Right lobe of liver (tissue), 6 donors: ENCODE measurements around the gene SYTL1. TPM values are rescaled to one million over a fixed set of nuclear protein-coding genes. Genes with fewer than 3 reads are reported as not detected.
A peak's percentile ranks its signal among the peaks of the same experiment; 100 is the strongest.

Experiments used
- ATAC-seq, 4 donors: fragments of 200-7000 bp; cut with Tn5 transposase; one replicate each; pipeline ENCODE4 v1.9.1; 2020; ENCODE audit warnings: mild to moderate bottlenecking in 4 of 4, moderate library complexity in 4 of 4
- DNase-seq, 3 donors: peaks; one replicate each; pipeline ENCODE4 v3.0.0-alpha.2; 2020
- H3K27ac ChIP-seq, 3 donors: fragments of 200-600 bp; one replicate each; pipeline ENCODE4 v1.8.0; 2022
- H3K27me3 ChIP-seq, 2 donors: fragments of 200-600 bp; one replicate each; pipeline ENCODE4 v1.8.0; 2022
- H3K36me3 ChIP-seq, 4 donors: fragments of 200-600 bp; sonication (generic) in 1 of 4; one replicate each; pipeline versions ENCODE4 v1.5.1 to v1.8.0; 2017 to 2022; ENCODE audit warnings: control low read depth in 1 of 4
- H3K4me1 ChIP-seq, 4 donors: fragments of 200-600 bp; sonication (generic) in 1 of 4; one replicate each; pipeline versions ENCODE4 v1.5.1 to v1.8.0; 2017 to 2022; ENCODE audit warnings: control low read depth in 1 of 4
- H3K4me3 ChIP-seq, 3 donors: fragments of 200-600 bp; one replicate each; pipeline ENCODE4 v1.8.0; 2022
- H3K9me3 ChIP-seq, 4 donors: fragments of 200-600 bp; sonication (generic) in 1 of 4; one replicate each; pipeline versions ENCODE4 v1.5.1 to v1.8.0; 2017 to 2022; ENCODE audit warnings: control low read depth in 1 of 4
- POLR2A ChIP-seq: fragments of 450-650 bp; IDR thresholded peaks from one replicate; pipeline ENCODE4 v1.6.1; 2017; ENCODE audit warnings: antibody characterized with exemption, mild to moderate bottlenecking
- WGBS: methylation state at CpG from one replicate; pipeline ENCODE4 v1.1.6; 2018; ENCODE audit warnings: low coverage, low lambda C conversion rate; ENCODE audit not compliant: insufficient coverage; ENCODE audit errors: missing lambda C conversion rate; 5-methylcytosine and 5-hydroxymethylcytosine counted together
- intact Hi-C, 2 donors: fragments of 100-400 bp; cut with DNase I; formaldehyde crosslinking; loops; one replicate each; pipeline versions ENCODE4 v1.11.2 to v1.14.1; 2022
- total RNA-seq, 6 experiments: library from RNA; depleted of rRNA in 2 of 6; stranded (reverse); fragments of >200 nt in 2 of 6; fragmentation: NEBNext Ultra II Directional in 3 of 6; extraction: Animal tissue kit (Norgen Biotek cat#: 25700) in 3 of 6; gene quantifications; one replicate each; pipeline versions ENCODE4 v1.1.0 to v1.2.4, GENCODE V29; 2016 to 2023
- TF ChIP-seq, protein P1 (sequence below), 4 donors: fragments of 200-600 bp in 3 of 4; fragments of 450-650 bp in 1 of 4; IDR thresholded peaks; one replicate each; pipeline versions ENCODE4 v1.5.1 to v1.8.0; 2016 to 2022; ENCODE audit warnings: antibody characterized with exemption in 4 of 4, mild to moderate bottlenecking in 2 of 4
- donor health status: DM: no; HTN: yes; CAD: no.
- donor health status: DM: no; HTN: no; CAD: no.
- donor health status: DM: no; HTN: no; CAD: no.
- donor health status: DM: no; HTN: yes; CAD: no.
- donor health status: DM: no; HTN: yes; CAD: no.

SYTL1 gene
- total RNA-seq, 6 experiments from 2014 or later = 0.37 to 1.7 (median 0.80) TPM

DNA sequence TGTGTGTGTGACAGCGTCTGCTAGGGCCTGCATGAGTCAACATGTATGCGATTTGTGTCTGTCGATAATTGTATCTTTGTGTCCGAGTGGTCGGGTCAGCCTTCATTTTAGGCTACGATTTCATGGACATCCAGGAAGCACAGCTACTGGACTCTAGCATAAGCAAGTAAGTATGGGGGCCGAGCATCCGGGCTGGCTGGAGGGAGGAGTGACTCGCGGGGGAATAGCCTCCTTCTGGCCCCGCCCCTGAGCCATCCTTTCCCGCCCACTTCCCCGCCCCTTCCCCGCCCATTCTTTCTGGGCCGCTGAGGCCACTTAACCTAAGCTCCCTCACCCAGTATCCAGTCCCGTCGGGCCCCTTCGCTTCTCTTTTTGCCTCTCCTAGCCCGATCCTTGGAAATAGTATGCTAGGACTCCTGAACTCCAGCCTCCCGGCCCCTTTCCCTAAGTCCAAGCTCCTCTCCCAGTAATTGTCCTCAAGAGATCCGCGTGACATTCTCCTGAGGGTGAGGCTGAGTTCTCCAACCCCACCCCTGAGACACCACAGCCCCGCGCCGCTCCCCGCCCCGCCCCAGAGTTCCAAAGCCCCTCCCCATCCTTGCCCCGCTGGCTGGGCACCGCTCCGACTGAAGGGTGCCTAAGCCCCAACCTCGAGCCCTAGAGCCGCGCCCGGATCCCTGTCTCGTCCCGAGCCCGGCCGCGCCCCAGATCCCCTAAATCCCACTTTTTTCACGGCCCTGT, 23.7 kb downstream of the SYTL1 start:
- WGBS = 3% methylated on average over 21 of the region's 40 CpGs

DNA sequence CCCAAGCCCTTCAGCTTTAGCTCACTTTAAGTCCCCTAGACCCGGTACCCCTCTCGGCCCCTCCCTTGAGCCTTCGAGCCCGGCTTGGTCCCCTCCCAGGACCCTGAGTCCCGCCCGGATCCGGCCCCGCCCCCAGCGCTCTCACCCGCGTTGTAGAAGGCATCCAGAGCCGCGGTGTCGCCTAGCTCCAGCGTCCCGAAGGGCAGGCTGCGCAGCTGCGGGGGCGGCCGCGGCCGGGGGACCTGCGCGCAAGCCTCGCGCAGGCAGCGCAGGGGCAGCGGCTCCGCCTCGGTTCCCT, 24.2 kb downstream of the SYTL1 start:
- peaks cover 0 to 22% (median 0%) of the 10 kb centered on the region in 4 donors for H3K4me1 ChIP-seq
- TF ChIP-seq, protein P1, sequence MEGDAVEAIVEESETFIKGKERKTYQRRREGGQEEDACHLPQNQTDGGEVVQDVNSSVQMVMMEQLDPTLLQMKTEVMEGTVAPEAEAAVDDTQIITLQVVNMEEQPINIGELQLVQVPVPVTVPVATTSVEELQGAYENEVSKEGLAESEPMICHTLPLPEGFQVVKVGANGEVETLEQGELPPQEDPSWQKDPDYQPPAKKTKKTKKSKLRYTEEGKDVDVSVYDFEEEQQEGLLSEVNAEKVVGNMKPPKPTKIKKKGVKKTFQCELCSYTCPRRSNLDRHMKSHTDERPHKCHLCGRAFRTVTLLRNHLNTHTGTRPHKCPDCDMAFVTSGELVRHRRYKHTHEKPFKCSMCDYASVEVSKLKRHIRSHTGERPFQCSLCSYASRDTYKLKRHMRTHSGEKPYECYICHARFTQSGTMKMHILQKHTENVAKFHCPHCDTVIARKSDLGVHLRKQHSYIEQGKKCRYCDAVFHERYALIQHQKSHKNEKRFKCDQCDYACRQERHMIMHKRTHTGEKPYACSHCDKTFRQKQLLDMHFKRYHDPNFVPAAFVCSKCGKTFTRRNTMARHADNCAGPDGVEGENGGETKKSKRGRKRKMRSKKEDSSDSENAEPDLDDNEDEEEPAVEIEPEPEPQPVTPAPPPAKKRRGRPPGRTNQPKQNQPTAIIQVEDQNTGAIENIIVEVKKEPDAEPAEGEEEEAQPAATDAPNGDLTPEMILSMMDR (IDR thresholded peaks at IDR 0.05) = no peak
- no peak for TF ChIP-seq POLR2A
- no peaks in the 10 kb centered on the region for H3K27me3 ChIP-seq
- peaks cover 0 to 2% (median 0%) of the 10 kb centered on the region in 4 donors for H3K36me3 ChIP-seq
- peak overlapping the region; percentile 56 to 74 (median 68) for H3K4me3 ChIP-seq
- intact Hi-C loops = no loop called here
- peak overlapping the region; percentile 59 to 96 (median 76) for H3K27ac ChIP-seq
- peak; percentile 51 to 65 (median 61) for ATAC-seq
- 1% methylated on average over 16 of the region's 30 CpGs for WGBS
- DNase-seq = peak; percentile 84 to 92 (median 85)
- no peaks in the 10 kb centered on the region for H3K9me3 ChIP-seq

More for the DNA sequence above, 23.7 kb downstream of the SYTL1 start:
- no peaks in the 10 kb centered on the region for H3K27me3 ChIP-seq
- peak; percentile 76 to 81 (median 79) for ATAC-seq
- peak; percentile 46 for TF ChIP-seq POLR2A
- TF ChIP-seq, protein P1 (IDR thresholded peaks at IDR 0.05) = no peak
- intact Hi-C loops = no loop called here
- H3K4me3 ChIP-seq = peak overlapping the region; percentile 56 to 74 (median 68)
- H3K9me3 ChIP-seq = no peaks in the 10 kb centered on the region
- DNase-seq = peak; percentile 88 to 90 (median 88)
- H3K36me3 ChIP-seq = peaks cover 0 to 2% (median 0%) of the 10 kb centered on the region in 4 donors
- peak overlapping the region; percentile 59 to 96 (median 76) for H3K27ac ChIP-seq
- H3K4me1 ChIP-seq = peaks cover 0 to 22% (median 0%) of the 10 kb centered on the region in 4 donors

DNA sequence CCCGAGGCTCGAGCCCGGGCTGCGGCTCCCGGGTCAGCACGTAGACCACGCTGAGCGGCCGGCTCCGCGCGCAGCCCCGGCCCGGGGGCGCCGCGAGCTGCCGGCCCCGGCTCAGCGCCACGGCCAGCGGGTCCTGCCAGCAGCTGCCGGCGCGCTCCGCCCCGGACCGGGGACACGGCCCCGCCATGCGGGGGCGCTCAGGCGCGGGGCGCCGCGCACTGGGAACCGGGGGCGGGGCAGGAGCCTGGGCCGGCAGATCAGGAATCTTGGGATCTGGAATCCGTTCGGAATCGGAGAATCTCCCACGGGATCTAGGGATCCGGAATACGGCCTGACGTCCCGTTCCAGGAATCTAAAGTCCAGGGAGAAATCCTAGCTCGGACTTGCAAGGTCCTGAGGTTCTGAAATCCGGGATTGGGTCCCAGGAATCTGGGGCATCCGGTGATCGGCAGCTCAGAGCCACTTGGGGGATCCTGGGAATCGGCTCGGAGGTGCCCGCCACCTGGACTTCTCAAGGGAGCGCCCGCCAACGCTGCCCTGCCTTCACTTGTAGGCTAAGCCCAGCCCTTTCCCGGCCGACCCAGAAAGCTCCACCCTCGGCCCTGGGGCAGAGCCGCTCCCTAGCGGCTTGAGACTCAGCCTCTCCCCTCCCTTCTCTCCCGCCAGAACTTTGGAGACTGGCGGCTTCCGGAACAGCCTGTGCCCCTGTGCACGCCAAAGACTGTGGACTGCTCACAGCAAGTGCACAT, 24.8 kb downstream of the SYTL1 start, which contains the start of gene MAP3K6:
TSS of gene MAP3K6 (minus strand) at position 551 of the 749 bp plus-strand sequence. CDS start at position 187, 364 bp downstream.
- peaks cover 0 to 2% (median 0%) of the 10 kb centered on the region in 4 donors for H3K36me3 ChIP-seq
- peaks cover 0 to 22% (median 0%) of the 10 kb centered on the region in 4 donors for H3K4me1 ChIP-seq
- peak; percentile 70 to 79 (median 76) for ATAC-seq
- intact Hi-C loops = no loop called here
- TF ChIP-seq, protein P1 (IDR thresholded peaks at IDR 0.05) = peak; percentile 30 to 76 (median 42)
- TF ChIP-seq POLR2A = peak; percentile 67
- no peaks in the 10 kb centered on the region for H3K27me3 ChIP-seq
- peak within 1 kb of the TSS; percentile 76 to 96 (median 81) for H3K27ac ChIP-seq
- DNase-seq = peak; percentile 82 to 87 (median 85)
- H3K9me3 ChIP-seq = no peaks in the 10 kb centered on the region
- WGBS = 0% methylated on average over 4 of the region's 67 CpGs
- peak within 1 kb of the TSS; percentile 56 to 74 (median 68) for H3K4me3 ChIP-seq

DNA sequence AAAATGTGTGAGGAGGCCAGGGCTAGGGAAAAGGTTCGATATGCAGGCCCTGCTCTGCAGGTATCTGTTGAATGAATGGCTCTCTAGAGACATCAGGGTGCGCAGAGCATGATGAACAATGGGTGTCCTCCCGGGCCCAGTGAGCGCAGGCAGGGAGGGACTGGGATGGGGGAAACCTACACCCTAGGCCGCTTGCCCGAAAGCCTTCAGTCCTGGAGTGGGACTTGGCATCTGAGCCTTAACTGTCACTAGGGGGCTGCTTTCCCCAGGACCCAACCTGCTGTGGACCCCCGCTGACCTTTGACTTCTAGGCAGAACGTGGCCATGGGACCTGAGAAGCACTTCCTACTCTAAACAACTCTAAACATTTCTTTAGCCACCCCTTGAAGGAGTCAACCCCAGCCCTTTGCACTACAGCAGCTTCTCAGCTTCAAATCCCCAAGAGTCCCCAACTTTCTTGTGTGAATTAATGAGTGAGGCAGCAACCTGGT, 25.4 kb downstream of the SYTL1 start:
- Histone ChIP-seq H3K27ac (peak overlapping the region in 2 of 3 donors; percentile 50 to 96), H3K4me1 (peaks cover 0 to 22% (median 0%) of the 10 kb centered on the region in 4 donors), H3K27me3 (no peaks in the 10 kb centered on the region), H3K36me3 (no peaks in the 10 kb centered on the region), H3K9me3 (no peaks in the 10 kb centered on the region), H3K4me3 (peak overlapping the region; percentile 56 to 74 (median 68))
- intact Hi-C loops = no loop called here
- no peak for ATAC-seq
- no peak for DNase-seq
- 32% methylated on average over 4 of the region's 8 CpGs for WGBS
- no peak for TF ChIP-seq POLR2A
- TF ChIP-seq, protein P1 (IDR thresholded peaks at IDR 0.05) = no peak
